ENCODE data around the gene PDCD2L.

PDCD2L gene

GRCh38 chr19:34474233-34474989, 70.2 kb downstream of the PDCD2L start:
- DNase-seq: no peak

- no peak for DNase-seq
These were observed 71.1 kb downstream of the PDCD2L start for GRCh38 chr19:34475026-34475974.
